ENCODE measurements around the gene NPIPB9.
"Not testable (repeated sequence)": the region's sequence is repeated elsewhere in the genome, so short reads cannot be mapped to it uniquely, and the experiment has no call there.

- TF ChIP-seq ZNF302 (tag by site-specific recombination; IDR thresholded peaks at IDR 0.05; ENCODE audit: low read depth); ZNF324 (tag by site-specific recombination; IDR thresholded peaks at IDR 0.05); CTCF (tag by site-specific recombination; IDR thresholded peaks at IDR 0.05); ZNF501 (tag by site-specific recombination; IDR thresholded peaks at IDR 0.05); KLF7 (tag by site-specific recombination; IDR thresholded peaks at IDR 0.05; ENCODE audit: borderline replicate concordance); PRDM1 (tag by site-specific recombination; IDR thresholded peaks at IDR 0.05); PATZ1 (tag by site-specific recombination; IDR thresholded peaks at IDR 0.05); ZNF274 (IDR thresholded peaks at IDR 0.05; ENCODE audit: low read length); ZNF274 (tag by site-specific recombination; IDR thresholded peaks at IDR 0.05; ENCODE audit: borderline replicate concordance); ZBTB10 (tag by site-specific recombination; IDR thresholded peaks at IDR 0.05); YY1 (tag by site-specific recombination; IDR thresholded peaks at IDR 0.05); PRDM10 (tag by site-specific recombination; IDR thresholded peaks at IDR 0.05); ZNF837 (tag by site-specific recombination; IDR thresholded peaks at IDR 0.05); ZNF311 (tag by site-specific recombination; IDR thresholded peaks at IDR 0.05; ENCODE audit: borderline replicate concordance); ZNF335 (tag by site-specific recombination; conservative IDR thresholded peaks at IDR 0.05): not testable (repeated sequence)
Observed at GRCh38 chr16:28740631-28741030, 11.0 kb upstream of the NPIPB9 start.
